Stimulated activated CD8-positive, alpha-beta memory T cell treated with anti-CD3 and anti-CD28 coated beads, Interleukin-7, amount 100 ng/mL, for 24 hours (primary cell): ENCODE data around the gene MINDY4.

Experiments used
- DNase-seq: peaks from one replicate; pipeline ENCODE4 v3.0.0-alpha.2; 2020; ENCODE audit warnings: low read depth

The MINDY4 gene

DNA sequence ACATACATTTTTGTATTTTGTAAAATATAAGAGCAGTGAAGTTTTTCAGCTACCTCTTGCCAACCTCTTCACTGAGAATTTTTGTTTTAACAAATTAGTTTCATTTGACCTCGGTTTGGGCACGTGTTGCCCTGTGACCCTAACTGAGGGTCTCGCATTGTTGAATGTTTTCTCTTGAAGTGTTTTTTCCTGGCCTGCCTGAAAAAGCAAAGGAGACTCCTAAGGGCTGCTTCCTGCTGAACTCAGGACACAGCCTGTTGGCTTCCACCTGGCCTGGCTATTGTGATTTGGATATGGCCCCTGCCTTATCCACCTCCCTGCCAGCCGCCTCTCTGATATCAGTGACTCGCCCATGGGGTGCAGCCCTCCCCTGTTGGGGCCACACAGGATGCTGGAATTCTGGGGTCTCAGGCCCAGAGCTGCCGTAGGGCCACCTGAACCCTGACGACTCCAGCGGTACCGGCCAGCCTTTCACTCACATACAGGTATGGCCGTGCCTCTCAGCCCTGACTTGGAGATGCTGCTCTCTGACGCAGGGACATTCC, 81.6 kb downstream of the MINDY4 start:
- DNase-seq, result no peak

DNA sequence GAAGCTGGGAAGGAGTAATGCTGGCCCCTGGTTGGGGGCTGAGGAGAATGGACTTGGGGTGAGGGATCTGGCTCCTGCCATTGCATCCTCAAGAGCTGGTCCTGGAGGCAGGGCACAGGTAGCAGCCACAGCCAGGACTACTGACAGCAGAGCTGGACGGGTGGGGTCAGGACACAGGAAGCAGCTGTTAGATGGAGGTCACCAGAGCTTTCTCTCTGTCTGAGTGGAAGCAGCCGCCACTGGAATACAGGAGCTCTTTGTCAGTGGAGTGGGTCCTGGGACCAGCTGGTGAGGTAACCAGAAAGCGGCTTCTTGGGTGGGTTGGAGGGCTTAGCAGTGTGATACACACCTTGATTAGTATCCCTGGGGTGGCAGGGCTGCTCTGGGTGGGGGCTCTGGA, 82.4 kb downstream of the MINDY4 start:
- DNase-seq, result no peak

DNA sequence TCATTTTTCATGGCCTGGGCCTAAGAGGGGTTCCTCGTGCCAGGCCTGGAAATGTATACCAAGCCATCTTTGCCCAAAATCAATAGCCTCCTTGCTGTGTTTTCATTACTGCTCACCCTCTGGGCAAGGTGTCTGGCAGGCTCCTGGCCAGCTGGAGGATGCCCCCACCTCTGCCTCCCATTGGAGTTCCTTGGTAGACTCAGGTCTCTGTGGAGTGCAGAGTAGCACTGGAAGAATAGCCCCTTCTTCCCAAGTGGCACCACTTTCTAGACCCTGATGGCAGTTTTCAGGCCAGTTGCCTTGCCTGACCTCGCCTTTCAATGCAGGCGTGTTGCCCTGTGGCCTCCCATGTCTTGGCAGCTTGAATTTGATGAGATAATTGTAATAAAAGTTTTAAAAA, 84.7 kb downstream of the MINDY4 start:
- no peak for DNase-seq

GRCh38 chr7:30858576-30858975, 87.4 kb downstream of the MINDY4 start:
- no peak for DNase-seq

GRCh38 chr7:30859202-30859939, 88.2 kb downstream of the MINDY4 start:
- no peak for DNase-seq

- no peak for DNase-seq
These were observed 88.8 kb downstream of the MINDY4 start for GRCh38 chr7:30859940-30860496.

GRCh38 chr7:30861612-30862011, 90.4 kb downstream of the MINDY4 start:
- DNase-seq, result no peak

DNA sequence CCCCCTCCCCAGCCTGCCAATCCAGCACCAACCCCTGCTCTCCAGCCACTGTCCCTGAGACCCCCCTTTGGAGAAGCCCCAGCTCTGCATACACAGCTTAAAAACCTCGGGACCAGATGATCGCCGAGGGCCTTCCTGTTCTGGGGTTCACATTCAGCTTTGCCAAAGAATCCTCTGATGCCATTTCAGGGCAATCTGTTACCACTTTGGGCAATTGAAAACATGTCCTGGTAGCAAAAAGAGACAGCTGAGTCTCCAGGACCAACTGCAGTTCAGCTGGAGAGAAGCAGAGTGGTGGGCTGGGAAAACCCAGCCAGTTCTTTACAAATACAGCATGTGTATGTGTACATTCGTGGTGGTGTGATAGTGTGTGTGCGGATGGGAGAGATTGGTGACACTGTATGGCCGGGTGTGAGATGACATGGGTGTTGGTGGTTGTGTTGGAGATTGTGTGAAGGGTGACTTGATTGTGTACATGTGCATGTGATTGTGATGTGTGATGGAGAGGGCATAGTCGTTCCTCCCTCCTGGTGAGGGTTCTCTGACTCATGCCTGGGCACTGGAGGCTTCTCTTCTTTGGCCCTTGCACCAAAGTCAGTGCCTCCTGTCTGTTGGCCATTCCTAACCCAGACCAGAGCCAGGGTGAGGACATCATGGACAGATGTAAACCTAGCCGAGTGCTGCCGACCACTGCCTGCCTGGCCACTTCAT, 91.9 kb downstream of the MINDY4 start:
- no peak for DNase-seq

GRCh38 chr7:30863706-30864035, 92.5 kb downstream of the MINDY4 start:
- no peak for DNase-seq

- no peak for DNase-seq
These were observed 92.9 kb downstream of the MINDY4 start for GRCh38 chr7:30864101-30864500.

DNA sequence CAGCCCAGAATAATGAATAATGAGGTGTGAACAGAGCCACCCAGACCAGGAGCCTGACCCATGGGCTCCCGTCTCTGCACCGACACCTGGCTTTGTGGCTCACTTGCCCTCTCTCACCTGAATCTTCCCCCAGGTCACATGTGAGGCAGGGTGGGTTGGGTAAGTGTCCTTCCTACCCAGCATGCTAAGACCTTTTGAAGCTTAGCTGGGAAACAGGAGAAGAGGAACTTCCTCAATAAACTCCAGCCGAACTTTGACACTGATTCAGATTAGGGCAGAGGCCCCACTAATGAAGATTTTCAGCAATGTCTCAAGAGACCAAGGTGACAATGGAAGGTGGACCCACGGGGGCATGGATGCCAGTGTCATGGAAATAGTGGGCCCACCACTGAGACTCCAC, 93.9 kb downstream of the MINDY4 start:
- DNase-seq, result no peak

DNA sequence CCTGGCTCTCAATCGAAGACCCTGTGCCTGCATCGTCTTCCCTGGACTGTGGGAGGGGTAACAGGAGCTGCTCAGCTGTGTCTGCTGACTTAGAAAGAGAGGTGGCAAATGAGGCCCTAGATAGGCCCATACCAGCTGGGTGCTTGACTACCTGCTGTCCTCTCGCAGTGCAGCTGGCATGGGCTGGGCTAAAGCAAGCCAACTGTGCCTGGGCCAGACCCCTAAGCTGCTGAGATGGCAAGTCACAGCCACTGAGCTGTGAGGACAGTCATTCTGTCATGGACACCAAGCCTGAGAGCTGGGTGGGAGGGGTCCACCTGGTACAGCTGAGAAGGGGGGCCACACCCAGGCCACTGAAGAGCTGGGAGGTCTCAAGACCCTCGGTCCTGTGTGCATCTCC, 94.6 kb downstream of the MINDY4 start:
- DNase-seq, result no peak

GRCh38 chr7:30866939-30867338, 95.7 kb downstream of the MINDY4 start:
- DNase-seq, result no peak

GRCh38 chr7:30867483-30867882, 96.3 kb downstream of the MINDY4 start:
- DNase-seq, result no peak

DNA sequence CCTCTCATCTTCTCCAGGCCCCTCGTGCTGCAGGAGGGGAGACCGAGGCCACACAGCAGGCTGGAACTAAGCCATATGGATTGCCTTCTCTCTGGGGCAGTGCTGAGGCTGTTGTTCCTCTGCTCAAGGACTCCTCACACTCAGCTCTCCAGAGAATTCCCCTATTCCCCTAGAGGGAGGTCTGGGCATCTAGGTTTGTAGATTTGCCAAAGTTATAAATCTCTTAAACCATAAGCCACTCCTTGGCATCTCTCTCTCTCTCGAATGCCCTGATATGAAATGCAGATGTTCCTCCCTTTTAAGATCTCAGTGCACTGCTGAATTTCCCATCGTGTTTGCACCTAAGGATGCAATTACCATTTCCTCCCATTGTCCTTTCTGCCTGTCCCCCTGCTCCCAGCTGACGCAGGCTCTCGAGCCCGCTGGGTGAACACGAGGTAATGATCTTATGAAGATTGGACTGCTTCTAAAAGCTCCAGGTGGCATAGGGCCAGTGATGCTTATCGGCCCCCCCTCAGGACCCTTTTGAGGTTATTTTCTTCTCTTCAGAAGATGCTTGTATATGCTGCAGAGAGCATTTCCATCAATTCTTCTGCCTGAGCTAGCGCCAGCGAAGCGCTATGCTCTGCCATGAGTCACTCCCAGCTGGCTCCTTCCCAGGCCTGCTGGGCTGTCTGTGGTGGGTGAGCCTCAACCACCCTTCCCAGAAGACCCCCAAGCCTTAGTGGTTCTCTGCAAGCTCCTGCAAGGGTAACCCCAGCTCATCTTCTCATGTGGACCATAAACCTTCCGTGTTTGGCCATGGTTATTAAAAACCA, 98.8 kb downstream of the MINDY4 start:
- DNase-seq, result no peak

- DNase-seq, result no peak
These were observed 99.8 kb downstream of the MINDY4 start for GRCh38 chr7:30870821-30871518.

- no peak for DNase-seq
These were observed 100.4 kb downstream of the MINDY4 start for GRCh38 chr7:30871655-30872054.

- no peak for DNase-seq
These were observed 102.0 kb downstream of the MINDY4 start for GRCh38 chr7:30873207-30873606.

DNA sequence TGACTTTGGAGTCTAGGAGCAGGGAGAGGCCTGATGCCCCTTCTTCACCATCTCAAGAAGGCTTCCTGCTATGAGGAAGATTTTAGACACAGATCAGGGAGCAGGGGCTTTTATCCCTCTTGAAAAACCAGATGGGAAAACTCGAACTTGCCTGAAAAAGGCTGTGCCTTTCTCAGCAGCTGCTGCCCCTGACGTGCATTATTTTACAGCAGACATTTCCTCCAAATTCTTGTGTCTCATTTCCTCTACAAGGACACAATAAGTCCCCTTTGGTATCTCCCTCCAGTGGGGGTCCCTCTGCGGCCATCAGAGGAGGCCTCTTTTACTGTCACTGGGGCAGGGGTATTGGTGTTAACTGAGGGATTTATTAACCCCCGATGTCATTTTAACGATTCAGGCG, 102.4 kb downstream of the MINDY4 start:
- DNase-seq, result no peak

GRCh38 chr7:30874656-30875302, 103.6 kb downstream of the MINDY4 start:
- DNase-seq, result no peak
